ENCODE data around the gene CD22.
"Not testable (repeated sequence)": the region's sequence is repeated elsewhere in the genome, so short reads cannot be mapped to it uniquely, and the experiment has no call there.

GRCh38 chr19:35359395-35359794 is 30.4 kb downstream of the CD22 start:
- not testable (repeated sequence) for TF ChIP-seq POLR2A (IDR thresholded peaks at IDR 0.05; ENCODE audit: low read depth, low read length); POLR2AphosphoS5 (IDR thresholded peaks at IDR 0.05; ENCODE audit: low read depth, low read length); TAF1 (IDR thresholded peaks at IDR 0.05; ENCODE audit: borderline replicate concordance, low read depth, low read length)
